ENCODE results near the gene TAOK2. TPM values are rescaled to one million over a fixed set of nuclear protein-coding genes. Genes with fewer than 3 reads are reported as not detected.

TAOK2 gene
- total and polyA plus RNA-seq, 2 of the 13 experiments (the other 11 are each of a cell fraction or from before 2014, with no cell fraction given): 17.4 to 43.2 TPM

DNA sequence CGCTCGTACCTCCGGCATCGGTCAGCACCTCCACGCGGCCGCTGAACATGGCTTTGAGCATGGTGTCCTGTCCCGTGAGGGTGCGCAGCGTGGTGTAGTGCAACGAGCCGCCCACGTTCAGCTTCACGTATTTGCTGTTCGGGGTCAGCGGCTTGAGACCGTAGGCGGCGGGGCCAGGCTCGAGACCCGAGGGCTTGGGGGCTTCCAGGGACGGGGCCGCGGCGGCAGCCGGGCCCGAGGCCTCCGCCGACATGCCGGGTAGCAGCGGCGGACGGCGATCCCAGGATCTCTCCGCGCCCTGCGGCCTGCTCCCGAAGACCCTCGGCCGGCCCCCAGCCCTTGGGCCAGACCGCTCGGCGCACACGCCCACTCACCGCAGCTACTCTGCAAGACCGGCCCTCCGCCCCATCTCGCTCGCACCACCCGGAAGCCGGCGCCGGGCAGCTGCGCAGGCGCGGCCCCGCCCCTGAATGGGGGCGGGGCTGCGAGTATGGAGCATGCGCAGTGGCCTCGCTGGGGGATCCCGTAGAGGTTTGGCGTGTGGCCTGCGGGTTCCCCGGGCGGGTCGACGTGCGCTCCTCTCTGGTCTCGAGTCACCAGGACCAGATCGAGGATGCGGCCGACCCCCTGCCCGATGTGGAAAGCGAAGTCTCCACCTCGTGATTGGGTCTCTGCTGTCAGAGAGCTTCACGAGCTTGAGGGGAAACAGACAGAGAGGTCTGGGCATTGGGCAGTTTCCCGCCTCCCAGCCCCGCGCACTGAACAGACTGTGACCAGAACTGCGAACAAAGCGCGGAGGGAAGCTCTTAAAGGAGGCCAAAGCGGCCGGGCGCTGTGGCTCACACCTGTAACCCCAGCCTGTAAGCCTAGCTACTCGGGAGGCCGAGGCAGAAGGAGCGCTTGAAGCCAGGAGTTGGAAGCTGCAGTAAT is 47.6 kb upstream of the TAOK2 start, which contains the start of gene KCTD13 (continued):
- TF ChIP-seq, protein P1, sequence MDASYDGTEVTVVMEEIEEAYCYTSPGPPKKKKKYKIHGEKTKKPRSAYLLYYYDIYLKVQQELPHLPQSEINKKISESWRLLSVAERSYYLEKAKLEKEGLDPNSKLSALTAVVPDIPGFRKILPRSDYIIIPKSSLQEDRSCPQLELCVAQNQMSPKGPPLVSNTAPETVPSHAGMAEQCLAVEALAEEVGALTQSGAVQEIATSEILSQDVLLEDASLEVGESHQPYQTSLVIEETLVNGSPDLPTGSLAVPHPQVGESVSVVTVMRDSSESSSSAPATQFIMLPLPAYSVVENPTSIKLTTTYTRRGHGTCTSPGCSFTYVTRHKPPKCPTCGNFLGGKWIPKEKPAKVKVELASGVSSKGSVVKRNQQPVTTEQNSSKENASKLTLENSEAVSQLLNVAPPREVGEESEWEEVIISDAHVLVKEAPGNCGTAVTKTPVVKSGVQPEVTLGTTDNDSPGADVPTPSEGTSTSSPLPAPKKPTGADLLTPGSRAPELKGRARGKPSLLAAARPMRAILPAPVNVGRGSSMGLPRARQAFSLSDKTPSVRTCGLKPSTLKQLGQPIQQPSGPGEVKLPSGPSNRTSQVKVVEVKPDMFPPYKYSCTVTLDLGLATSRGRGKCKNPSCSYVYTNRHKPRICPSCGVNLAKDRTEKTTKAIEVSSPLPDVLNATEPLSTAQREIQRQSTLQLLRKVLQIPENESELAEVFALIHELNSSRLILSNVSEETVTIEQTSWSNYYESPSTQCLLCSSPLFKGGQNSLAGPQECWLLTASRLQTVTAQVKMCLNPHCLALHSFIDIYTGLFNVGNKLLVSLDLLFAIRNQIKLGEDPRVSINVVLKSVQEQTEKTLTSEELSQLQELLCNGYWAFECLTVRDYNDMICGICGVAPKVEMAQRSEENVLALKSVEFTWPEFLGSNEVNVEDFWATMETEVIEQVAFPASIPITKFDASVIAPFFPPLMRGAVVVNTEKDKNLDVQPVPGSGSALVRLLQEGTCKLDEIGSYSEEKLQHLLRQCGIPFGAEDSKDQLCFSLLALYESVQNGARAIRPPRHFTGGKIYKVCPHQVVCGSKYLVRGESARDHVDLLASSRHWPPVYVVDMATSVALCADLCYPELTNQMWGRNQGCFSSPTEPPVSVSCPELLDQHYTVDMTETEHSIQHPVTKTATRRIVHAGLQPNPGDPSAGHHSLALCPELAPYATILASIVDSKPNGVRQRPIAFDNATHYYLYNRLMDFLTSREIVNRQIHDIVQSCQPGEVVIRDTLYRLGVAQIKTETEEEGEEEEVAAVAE (CRISPR knock-in tag; IDR thresholded peaks at IDR 0.05; ENCODE audit: borderline replicate concordance): peak; percentile 73; the same call in 1 of the 2 replicates
- TF ChIP-seq HNRNPL (IDR thresholded peaks at IDR 0.05; ENCODE audit: low read depth, low read length): peak; percentile 70; the same call in 1 of the 2 replicates
- TF ChIP-seq, protein P2, sequence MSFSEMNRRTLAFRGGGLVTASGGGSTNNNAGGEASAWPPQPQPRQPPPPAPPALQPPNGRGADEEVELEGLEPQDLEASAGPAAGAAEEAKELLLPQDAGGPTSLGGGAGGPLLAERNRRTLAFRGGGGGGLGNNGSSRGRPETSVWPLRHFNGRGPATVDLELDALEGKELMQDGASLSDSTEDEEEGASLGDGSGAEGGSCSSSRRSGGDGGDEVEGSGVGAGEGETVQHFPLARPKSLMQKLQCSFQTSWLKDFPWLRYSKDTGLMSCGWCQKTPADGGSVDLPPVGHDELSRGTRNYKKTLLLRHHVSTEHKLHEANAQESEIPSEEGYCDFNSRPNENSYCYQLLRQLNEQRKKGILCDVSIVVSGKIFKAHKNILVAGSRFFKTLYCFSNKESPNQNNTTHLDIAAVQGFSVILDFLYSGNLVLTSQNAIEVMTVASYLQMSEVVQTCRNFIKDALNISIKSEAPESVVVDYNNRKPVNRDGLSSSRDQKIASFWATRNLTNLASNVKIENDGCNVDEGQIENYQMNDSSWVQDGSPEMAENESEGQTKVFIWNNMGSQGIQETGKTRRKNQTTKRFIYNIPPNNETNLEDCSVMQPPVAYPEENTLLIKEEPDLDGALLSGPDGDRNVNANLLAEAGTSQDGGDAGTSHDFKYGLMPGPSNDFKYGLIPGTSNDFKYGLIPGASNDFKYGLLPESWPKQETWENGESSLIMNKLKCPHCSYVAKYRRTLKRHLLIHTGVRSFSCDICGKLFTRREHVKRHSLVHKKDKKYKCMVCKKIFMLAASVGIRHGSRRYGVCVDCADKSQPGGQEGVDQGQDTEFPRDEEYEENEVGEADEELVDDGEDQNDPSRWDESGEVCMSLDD (CRISPR knock-in tag; IDR thresholded peaks at IDR 0.05; ENCODE audit: borderline replicate concordance): 0 out of 2 replicates have a peak, but pooled peaks have one; percentile 69
- peak; percentile 87 for TF ChIP-seq EED (CRISPR knock-in tag; IDR thresholded peaks at IDR 0.05)
- TF ChIP-seq ZNF460 (CRISPR knock-in tag; IDR thresholded peaks at IDR 0.05; ENCODE audit: borderline replicate concordance): no peak; the same call in 1 of the 2 replicates
- no peak for TF ChIP-seq ATM (IDR thresholded peaks at IDR 0.05; ENCODE audit: borderline replicate concordance)
- TF ChIP-seq FOXK2 (IDR thresholded peaks at IDR 0.05): no peak
- TF ChIP-seq MTA3 (CRISPR knock-in tag; IDR thresholded peaks at IDR 0.05): no peak
- TF ChIP-seq, protein P3, sequence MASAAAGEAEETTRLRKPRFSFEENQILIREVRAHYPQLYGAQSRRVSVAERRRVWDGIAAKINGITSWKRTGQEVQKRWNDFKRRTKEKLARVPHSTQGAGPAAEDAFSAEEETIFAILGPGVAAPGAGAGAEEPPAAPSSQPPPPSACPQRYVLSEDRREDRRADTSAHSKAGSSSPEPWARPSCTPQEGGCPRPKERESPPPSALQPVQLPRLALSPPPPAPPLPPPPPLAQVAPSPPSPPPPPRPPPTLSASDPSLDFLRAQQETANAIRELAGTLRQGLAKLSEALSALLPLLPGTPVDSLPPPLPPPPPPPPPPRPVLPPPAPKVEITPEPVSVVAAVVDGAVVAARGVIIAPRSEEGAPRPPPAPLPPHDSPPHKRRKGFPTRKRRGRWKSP (CRISPR knock-in tag; IDR thresholded peaks at IDR 0.05): peak; percentile 22; the same call in 1 of the 2 replicates
- TF ChIP-seq ZNF33A (CRISPR knock-in tag; IDR thresholded peaks at IDR 0.05; ENCODE audit: borderline replicate concordance): no peak
- TF ChIP-seq FOXJ3 (CRISPR knock-in tag; IDR thresholded peaks at IDR 0.05; ENCODE audit: borderline replicate concordance): peak; percentile 68; the same call in 1 of the 2 replicates
- TF ChIP-seq NBN (conservative IDR thresholded peaks at IDR 0.05): no peak
- no peak for TF ChIP-seq TCF7 (IDR thresholded peaks at IDR 0.05; ENCODE audit: low read depth)
- peak; percentile 57 for TF ChIP-seq MED8 (CRISPR knock-in tag; IDR thresholded peaks at IDR 0.05; ENCODE audit: insufficient replicate concordance)
- peak; percentile 85; the same call in 1 of the 2 replicates for TF ChIP-seq ZFP41 (CRISPR knock-in tag; IDR thresholded peaks at IDR 0.05; ENCODE audit: borderline replicate concordance)
- TF ChIP-seq, protein P4, sequence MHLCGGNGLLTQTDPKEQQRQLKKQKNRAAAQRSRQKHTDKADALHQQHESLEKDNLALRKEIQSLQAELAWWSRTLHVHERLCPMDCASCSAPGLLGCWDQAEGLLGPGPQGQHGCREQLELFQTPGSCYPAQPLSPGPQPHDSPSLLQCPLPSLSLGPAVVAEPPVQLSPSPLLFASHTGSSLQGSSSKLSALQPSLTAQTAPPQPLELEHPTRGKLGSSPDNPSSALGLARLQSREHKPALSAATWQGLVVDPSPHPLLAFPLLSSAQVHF (CRISPR knock-in tag; IDR thresholded peaks at IDR 0.05): peak; percentile 76
- TF ChIP-seq, protein P5, sequence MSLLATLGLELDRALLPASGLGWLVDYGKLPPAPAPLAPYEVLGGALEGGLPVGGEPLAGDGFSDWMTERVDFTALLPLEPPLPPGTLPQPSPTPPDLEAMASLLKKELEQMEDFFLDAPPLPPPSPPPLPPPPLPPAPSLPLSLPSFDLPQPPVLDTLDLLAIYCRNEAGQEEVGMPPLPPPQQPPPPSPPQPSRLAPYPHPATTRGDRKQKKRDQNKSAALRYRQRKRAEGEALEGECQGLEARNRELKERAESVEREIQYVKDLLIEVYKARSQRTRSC (CRISPR knock-in tag; IDR thresholded peaks at IDR 0.05; ENCODE audit: low read depth): peak; percentile 95; the same call in 1 of the 2 replicates

All from HepG2 (cell line).